NCI-H1105 (cell line): ENCODE results near the gene ALOX5.
"Not testable (repeated sequence)": the region's sequence is repeated elsewhere in the genome, so short reads cannot be mapped to it uniquely, and the experiment has no call there.

Experiments
- DNase-seq: peaks from one replicate; lab custom pipeline; 2025; lab: John Stamatoyannopoulos, UW

The ALOX5 gene

GRCh38 chr10:45404770-45405120, 30.7 kb downstream of the ALOX5 start:
- no peak for DNase-seq

- DNase-seq: no peak
These were observed 33.5 kb downstream of the ALOX5 start for GRCh38 chr10:45407542-45407941.

- no peak for DNase-seq
These were observed 34.7 kb downstream of the ALOX5 start for GRCh38 chr10:45408421-45409319.

GRCh38 chr10:45409347-45409746, 35.3 kb downstream of the ALOX5 start:
- not testable (repeated sequence) for DNase-seq

- DNase-seq: no peak
These were observed 35.8 kb downstream of the ALOX5 start for GRCh38 chr10:45409782-45410181.

GRCh38 chr10:45410489-45410806, 36.4 kb downstream of the ALOX5 start:
- DNase-seq: no peak

GRCh38 chr10:45410807-45411606, 37.0 kb downstream of the ALOX5 start:
- DNase-seq: no peak

GRCh38 chr10:45411607-45411940, 37.6 kb downstream of the ALOX5 start:
- no peak for DNase-seq

GRCh38 chr10:45415062-45415461, 41.0 kb downstream of the ALOX5 start:
- DNase-seq: not testable (repeated sequence)

- DNase-seq: no peak
These were observed 42.6 kb downstream of the ALOX5 start for GRCh38 chr10:45416603-45417002.

GRCh38 chr10:45417746-45418145, 43.7 kb downstream of the ALOX5 start:
- DNase-seq: no peak

GRCh38 chr10:45418417-45418848, 44.4 kb downstream of the ALOX5 start:
- DNase-seq: no peak

GRCh38 chr10:45418849-45419675, 45.0 kb downstream of the ALOX5 start:
- DNase-seq: no peak

- no peak for DNase-seq
These were observed 45.6 kb downstream of the ALOX5 start for GRCh38 chr10:45419676-45420025.

GRCh38 chr10:45420453-45421192, 46.6 kb downstream of the ALOX5 start:
- peak; percentile 88 for DNase-seq

GRCh38 chr10:45421221-45422097, 47.4 kb downstream of the ALOX5 start:
- no peak for DNase-seq

GRCh38 chr10:45422207-45422865, 48.3 kb downstream of the ALOX5 start:
- no peak for DNase-seq

GRCh38 chr10:45422866-45423659, 49.0 kb downstream of the ALOX5 start:
- DNase-seq: no peak

- no peak for DNase-seq
These were observed 50.0 kb downstream of the ALOX5 start for GRCh38 chr10:45423976-45424499.
